RWPE1 (cell line): ENCODE data around the gene EPS8.

Experiments used
- CTCF ChIA-PET: fragments of 350-600 bp; sonication (Branson Sonifier 250); formaldehyde crosslinking; extraction: SDS; loops from one replicate; lab custom pipeline; 2021; lab: Yijun Ruan, JAX
- POLR2A ChIA-PET: fragments of 400-600 bp; formaldehyde crosslinking; extraction: SDS; loops from one replicate; lab custom pipeline; 2020; ENCODE audit warnings: antibody characterized with exemption; ENCODE audit not compliant: low non-redundant PET; lab: Yijun Ruan, JAX
- DNase-seq: peaks from one replicate; pipeline ENCODE4 v3.0.0; 2012; ENCODE audit warnings: low spot score
- H3K27ac ChIP-seq: fragments of 450-650 bp; 2 replicates; pipeline ENCODE4 v1.5.1; 2017
- CTCF ChIP-seq: fragments of 450-650 bp; conservative IDR thresholded peaks from 2 replicates; pipeline ENCODE4 v1.5.1; 2017; ENCODE audit warnings: low read depth, mild to moderate bottlenecking

The EPS8 gene

DNA sequence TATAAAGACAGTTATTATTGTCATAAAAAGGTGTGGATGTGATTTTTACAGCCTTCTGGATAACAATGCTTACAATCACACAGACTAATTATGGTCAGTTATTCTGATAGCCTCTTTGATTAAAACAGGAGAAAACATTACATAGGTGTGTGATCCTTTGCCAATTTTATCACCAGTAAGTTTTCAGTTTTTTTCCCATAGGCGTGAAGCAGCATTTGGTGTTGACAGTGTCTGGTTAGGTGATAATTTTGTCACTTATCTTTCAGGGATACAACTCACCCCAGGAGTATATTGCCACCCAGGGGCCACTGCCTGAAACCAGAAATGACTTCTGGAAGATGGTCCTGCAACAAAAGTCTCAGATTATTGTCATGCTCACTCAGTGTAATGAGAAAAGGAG, 208.8 kb downstream of the EPS8 start:
- CTCF ChIA-PET, result no interaction called here
- TF ChIP-seq CTCF, result no peak
- DNase-seq, result no peak
- no peak overlapping the region for H3K27ac ChIP-seq
- POLR2A ChIA-PET, result no interaction called here

DNA sequence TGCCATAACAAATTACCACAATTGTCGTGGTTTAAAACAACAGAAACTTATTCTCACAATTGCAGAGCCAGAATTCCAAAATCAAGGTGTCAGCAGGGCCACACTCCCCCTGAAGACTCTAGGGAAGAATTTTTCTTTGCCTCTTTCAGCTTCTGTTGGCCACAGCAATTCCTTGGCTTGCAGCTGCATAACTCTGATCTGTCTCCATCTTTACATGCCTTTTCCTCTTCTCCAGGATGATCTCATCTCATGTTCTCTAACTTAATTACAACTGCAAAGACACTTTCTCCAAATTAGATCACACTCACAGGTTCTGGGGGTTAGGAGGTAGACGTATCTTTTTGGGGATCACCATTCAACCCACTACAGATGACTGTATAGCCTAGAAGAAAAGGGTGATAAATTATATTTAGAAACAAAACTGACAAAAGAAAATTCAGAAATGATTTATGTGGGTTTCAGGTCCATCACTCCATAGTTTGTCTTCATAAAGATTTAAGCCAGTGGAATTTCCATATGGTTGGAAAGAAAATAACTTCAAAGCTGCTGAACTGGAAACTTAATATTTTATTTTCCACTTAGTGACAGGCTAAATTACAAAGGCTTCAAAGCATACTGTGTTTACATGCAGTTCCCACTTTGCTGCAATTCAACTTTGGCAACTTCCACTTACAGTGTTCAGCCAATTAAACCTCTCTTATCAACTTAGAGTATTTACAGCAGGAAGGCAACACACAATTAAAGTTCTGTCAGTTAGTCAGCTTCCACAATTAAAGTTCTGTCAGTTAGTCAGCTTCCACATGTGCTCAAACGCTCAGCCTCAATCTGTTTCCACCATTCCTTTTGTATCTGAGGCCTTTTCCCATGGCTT, 213.3 kb downstream of the EPS8 start:
- CTCF ChIA-PET, result no interaction called here
- POLR2A ChIA-PET, result no interaction called here
- H3K27ac ChIP-seq, result no peak overlapping the region
- DNase-seq, result no peak
- TF ChIP-seq CTCF, result no peak

DNA sequence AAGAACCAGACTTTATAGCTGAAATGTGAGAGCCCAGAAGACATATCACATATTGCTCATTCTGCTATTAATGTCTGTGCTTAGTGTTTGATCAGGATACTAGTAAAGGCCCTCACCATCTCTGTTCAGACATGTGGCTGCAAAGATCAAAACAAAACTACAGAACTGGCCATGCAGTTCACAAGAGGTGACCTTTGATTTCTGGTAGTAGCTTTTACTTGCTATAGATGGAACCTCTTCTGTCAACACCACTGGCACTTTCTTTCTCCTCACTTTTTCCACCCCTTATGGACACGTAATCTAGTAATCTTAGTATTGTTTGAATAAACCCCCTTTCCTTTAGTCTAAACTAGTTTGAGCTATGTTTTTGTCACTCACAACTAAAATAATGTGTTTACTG, 214.8 kb downstream of the EPS8 start:
- no peak for DNase-seq

More for the DNA sequence above, 214.8 kb downstream of the EPS8 start:
- CTCF ChIA-PET, result interaction anchor here (1.3 kb wide), 1 partner anchor 10 kb away, joined by 4 read pairs; no protein-coding TSS in a partner anchor
- no peak for TF ChIP-seq CTCF
- no peak overlapping the region for H3K27ac ChIP-seq
- POLR2A ChIA-PET, result no interaction called here
